GM10266 (cell line): ENCODE measurements around the gene NFYC.

ENCODE experiments used
- DNase-seq: peaks from one replicate; pipeline ENCODE4 v3.0.0; 2012; ENCODE audit errors: extremely low spot score
- TF ChIP-seq, protein P1 (sequence below): IDR thresholded peaks from 2 replicates; pipeline ENCODE4 v1.5.1; 2012; ENCODE audit warnings: mild to moderate bottlenecking, low read depth; ENCODE audit not compliant: control insufficient read depth, insufficient read depth; ENCODE audit errors: missing control alignments

The NFYC gene

GRCh38 chr1:40762144-40762923 is 70.8 kb downstream of the NFYC start:
- peak; percentile 54 for DNase-seq
- TF ChIP-seq, protein P1, sequence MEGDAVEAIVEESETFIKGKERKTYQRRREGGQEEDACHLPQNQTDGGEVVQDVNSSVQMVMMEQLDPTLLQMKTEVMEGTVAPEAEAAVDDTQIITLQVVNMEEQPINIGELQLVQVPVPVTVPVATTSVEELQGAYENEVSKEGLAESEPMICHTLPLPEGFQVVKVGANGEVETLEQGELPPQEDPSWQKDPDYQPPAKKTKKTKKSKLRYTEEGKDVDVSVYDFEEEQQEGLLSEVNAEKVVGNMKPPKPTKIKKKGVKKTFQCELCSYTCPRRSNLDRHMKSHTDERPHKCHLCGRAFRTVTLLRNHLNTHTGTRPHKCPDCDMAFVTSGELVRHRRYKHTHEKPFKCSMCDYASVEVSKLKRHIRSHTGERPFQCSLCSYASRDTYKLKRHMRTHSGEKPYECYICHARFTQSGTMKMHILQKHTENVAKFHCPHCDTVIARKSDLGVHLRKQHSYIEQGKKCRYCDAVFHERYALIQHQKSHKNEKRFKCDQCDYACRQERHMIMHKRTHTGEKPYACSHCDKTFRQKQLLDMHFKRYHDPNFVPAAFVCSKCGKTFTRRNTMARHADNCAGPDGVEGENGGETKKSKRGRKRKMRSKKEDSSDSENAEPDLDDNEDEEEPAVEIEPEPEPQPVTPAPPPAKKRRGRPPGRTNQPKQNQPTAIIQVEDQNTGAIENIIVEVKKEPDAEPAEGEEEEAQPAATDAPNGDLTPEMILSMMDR: no peak

- peak; percentile 30 for DNase-seq
- TF ChIP-seq, protein P1: no peak
Measured at GRCh38 chr1:40763742-40764532, 72.4 kb downstream of the NFYC start.

- TF ChIP-seq, protein P1: no peak
- no peak for DNase-seq
Measured at GRCh38 chr1:40764981-40765380, 73.5 kb downstream of the NFYC start.

- TF ChIP-seq, protein P1: no peak
- DNase-seq: no peak
Measured at GRCh38 chr1:40766017-40766416, 74.5 kb downstream of the NFYC start.

- DNase-seq: no peak
- TF ChIP-seq, protein P1: no peak
Measured at GRCh38 chr1:40766560-40766959, 75.1 kb downstream of the NFYC start.

- TF ChIP-seq, protein P1: no peak
- DNase-seq: no peak
Measured at GRCh38 chr1:40768146-40768990, 76.9 kb downstream of the NFYC start.
